ENCODE data around the gene IL1F10.

IL1F10 gene

DNA sequence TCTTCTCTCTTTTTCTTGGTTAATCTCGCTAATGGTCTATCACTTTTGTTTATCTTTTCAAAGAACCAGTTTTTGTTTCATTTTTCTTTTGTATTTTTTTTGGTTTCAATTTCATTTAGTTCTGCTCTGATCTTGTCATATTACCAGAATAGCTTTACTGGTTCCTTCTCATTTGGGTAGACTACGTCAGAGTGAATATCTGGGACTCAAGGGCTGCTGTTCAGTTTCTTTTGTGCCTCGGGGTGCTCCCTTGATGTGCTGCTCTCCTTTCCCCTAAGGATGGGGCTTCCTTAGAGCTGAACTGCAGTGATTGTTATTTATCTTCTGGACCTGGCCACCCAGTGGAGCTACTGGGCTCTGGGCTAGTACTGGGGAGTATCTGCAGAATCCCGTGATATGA is 30.3 kb downstream of the IL1F10 start:
- Mint-ChIP-seq H3K9me3 (peaks cover 24% of the 10 kb centered on the region), H3K4me1 (peaks cover 27% of the 10 kb centered on the region), H3K27ac (peak overlapping the region; percentile 82), H3K36me3 (peaks cover 8% of the 10 kb centered on the region), H3K27me3 (no peaks in the 10 kb centered on the region), H3K4me3 (peak overlapping the region; percentile 45)
- CTCF ChIA-PET = interaction anchor here (0.8 to 1.3 kb wide), 5 partner anchors 8 to 312 kb away, joined by 3 to 5 read pairs (median 3); partner anchors contain the start of gene IL1RN
- DNase-seq = peak; percentile 48

DNA sequence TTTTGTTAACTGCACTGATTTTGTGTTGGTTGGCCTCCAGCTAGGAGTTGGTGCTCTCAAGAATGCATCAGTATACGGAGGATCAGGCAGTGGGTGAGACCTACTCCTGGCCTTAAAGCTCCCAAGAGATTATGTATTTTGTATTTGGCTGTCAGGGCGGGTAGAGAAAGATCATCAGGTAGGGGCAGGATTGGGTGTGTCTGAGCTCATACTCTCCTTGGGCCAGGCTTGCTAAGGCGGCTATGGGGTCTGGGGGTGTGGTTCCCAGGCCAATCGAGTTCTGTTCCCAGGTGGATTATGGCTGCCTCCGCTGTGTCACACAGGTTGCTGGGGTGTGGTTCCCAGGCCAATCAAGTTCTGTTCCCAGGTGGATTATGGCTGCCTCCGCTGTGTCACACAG is 30.8 kb downstream of the IL1F10 start:
- peaks cover 8% of the 10 kb centered on the region for H3K36me3 Mint-ChIP-seq
- H3K4me3 Mint-ChIP-seq = peak overlapping the region; percentile 45
- CTCF ChIA-PET = interaction anchor here (0.6 to 1.3 kb wide), 5 partner anchors 8 to 35 kb away, joined by 3 to 5 read pairs (median 3); partner anchors contain the start of gene IL1RN
- H3K4me1 Mint-ChIP-seq = peaks cover 27% of the 10 kb centered on the region
- DNase-seq = no peak
- peaks cover 27% of the 10 kb centered on the region for H3K9me3 Mint-ChIP-seq
- no peaks in the 10 kb centered on the region for H3K27me3 Mint-ChIP-seq
- peak overlapping the region; percentile 82 for H3K27ac Mint-ChIP-seq

DNA sequence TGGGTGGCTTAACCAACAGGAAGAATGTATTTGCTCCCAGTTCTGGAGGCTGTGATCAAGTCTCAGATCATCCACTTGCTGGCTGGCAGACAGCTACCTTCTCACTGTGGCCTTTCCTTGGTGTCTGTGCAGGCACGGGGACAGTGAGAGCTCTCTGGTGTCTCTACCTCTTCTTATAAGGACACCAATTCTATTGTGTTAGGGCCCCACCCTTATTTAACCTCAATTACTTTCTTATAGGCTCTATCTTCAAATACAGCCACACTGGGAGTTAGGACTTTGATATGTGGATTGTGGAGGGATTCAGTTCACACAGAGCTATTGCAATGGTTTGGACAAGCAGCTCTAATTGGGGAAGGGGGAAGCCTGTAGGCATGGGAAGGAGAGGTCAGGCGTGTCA is 34.4 kb downstream of the IL1F10 start:
- no peak for DNase-seq
- Mint-ChIP-seq H3K4me3 (no peak overlapping the region), H3K27me3 (no peaks in the 10 kb centered on the region), H3K27ac (no peak overlapping the region), H3K4me1 (peaks cover 26% of the 10 kb centered on the region), H3K36me3 (peaks cover 8% of the 10 kb centered on the region), H3K9me3 (peaks cover 20% of the 10 kb centered on the region)
- CTCF ChIA-PET = no interaction called here

DNA sequence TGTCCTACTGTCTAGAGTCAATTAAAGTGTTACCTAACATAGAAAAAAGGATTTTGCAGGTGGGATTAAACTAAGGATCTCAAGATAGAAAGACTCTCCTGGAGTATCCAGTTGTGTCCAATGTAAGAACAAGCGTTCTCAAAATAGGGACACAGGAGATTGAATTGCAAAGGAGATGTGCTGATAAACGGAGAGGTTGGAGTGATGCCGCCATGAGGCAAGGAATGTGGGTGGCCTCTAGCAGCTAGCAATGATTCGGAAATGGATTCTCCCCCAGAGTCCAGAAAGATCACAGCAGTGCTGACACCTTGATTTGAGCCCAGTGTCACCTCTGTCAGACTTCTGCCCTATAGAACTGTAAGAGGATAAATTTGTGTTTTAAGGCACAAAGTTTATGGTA is 35.5 kb downstream of the IL1F10 start:
- CTCF ChIA-PET = no interaction called here
- Mint-ChIP-seq H3K27ac (no peak overlapping the region), H3K9me3 (peaks cover 11% of the 10 kb centered on the region), H3K4me3 (no peak overlapping the region), H3K27me3 (no peaks in the 10 kb centered on the region), H3K36me3 (peaks cover 1% of the 10 kb centered on the region), H3K4me1 (peaks cover 15% of the 10 kb centered on the region)
- no peak for DNase-seq

DNA sequence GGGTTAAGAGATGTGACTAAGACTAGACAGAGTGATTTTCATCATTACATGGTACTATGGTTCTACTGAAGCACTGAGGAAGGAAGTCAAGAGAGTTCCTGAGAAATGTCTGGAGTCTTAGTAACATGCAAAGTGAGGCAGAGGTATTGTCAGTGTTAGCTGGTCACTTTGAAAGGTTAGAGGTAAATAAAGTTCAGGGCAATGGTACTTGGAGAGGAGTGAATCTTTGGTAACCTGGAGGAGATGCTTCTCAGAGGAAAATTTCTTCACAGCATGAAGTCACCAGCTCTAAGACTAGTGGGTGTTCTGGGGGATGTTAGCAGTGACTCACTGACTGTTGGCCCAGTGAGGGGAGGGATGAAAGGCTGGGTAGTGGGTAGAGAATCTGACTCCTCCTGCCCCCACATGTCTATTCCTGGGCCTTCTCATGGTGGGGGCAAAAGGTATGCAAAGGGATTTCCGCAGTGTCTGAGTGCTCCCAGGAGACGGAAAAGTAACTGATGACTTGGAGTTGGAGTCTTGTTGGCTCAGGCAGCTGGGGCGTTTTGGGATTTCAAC is 36.4 kb downstream of the IL1F10 start:
- no peak overlapping the region for H3K27ac Mint-ChIP-seq
- H3K4me1 Mint-ChIP-seq = peaks cover 11% of the 10 kb centered on the region
- H3K4me3 Mint-ChIP-seq = no peak overlapping the region
- no peak for DNase-seq
- H3K9me3 Mint-ChIP-seq = peaks cover 11% of the 10 kb centered on the region
- H3K36me3 Mint-ChIP-seq = no peaks in the 10 kb centered on the region
- H3K27me3 Mint-ChIP-seq = no peaks in the 10 kb centered on the region
- CTCF ChIA-PET = no interaction called here

DNA sequence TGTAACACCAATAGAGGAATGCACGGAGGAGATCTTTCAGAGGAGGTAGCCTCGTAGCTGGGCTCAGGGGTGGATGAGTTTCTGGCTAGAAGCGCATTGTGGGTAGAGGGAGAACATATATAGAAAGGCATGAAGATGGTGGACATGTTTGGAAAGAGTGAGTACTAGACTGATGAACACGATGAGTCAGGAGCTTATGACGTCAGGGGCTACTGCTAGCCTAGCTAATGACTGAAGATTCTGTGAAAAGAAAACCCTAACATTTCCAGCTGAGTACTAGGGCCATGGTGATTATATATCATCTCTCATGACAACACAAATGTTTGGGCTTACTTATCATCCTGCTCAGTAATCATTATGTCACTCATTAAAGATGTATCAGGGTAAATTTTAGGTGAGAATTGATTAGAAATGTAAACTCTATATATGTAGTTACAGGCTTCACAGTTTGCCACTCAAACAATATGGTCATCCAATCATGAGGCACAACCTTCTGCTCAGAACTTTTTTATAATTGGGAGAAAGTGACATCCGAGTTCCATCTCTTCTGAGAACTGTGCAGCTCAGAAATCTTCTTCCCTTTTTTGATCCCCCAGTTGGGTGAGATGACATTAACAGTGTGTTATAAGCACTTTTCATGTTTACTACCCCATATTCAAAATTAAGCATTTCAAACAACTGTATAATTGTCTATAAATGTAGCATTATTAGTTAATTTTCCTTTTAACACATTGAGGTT is 37.4 kb downstream of the IL1F10 start:
- Mint-ChIP-seq H3K27ac (no peak overlapping the region), H3K4me1 (peaks cover 11% of the 10 kb centered on the region)

DNA sequence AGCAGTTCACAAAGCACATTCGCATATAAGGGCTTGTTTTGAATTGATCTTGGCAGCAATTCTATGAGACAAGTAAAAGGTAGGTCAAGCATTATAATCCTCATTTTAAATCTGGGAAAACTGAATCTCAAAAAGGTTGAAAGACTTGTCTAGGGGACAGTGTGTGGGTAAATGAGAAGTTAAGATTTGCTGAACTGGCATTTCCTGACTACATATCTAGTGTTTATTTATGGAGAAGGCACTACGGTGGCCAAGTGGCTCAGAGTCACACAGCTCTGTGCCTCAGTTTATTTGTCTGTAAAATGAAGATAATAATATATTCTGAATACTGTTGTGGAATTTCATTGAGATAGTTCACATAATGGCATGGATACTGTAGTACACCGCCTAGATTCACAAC is 43.4 kb downstream of the IL1F10 start:
- H3K36me3 Mint-ChIP-seq = no peaks in the 10 kb centered on the region
- peaks cover 3% of the 10 kb centered on the region for H3K27me3 Mint-ChIP-seq
- no peak for DNase-seq
- no peaks in the 10 kb centered on the region for H3K9me3 Mint-ChIP-seq
- H3K4me1 Mint-ChIP-seq = no peaks in the 10 kb centered on the region
- no peak overlapping the region for H3K4me3 Mint-ChIP-seq
- CTCF ChIA-PET = no interaction called here
- H3K27ac Mint-ChIP-seq = no peak overlapping the region

More for the DNA sequence above, 37.4 kb downstream of the IL1F10 start:
- Mint-ChIP-seq H3K36me3 (no peaks in the 10 kb centered on the region), H3K9me3 (peaks cover 11% of the 10 kb centered on the region), H3K27me3 (peaks cover 3% of the 10 kb centered on the region), H3K4me3 (no peak overlapping the region)
- DNase-seq = no peak
- CTCF ChIA-PET = no interaction called here

DNA sequence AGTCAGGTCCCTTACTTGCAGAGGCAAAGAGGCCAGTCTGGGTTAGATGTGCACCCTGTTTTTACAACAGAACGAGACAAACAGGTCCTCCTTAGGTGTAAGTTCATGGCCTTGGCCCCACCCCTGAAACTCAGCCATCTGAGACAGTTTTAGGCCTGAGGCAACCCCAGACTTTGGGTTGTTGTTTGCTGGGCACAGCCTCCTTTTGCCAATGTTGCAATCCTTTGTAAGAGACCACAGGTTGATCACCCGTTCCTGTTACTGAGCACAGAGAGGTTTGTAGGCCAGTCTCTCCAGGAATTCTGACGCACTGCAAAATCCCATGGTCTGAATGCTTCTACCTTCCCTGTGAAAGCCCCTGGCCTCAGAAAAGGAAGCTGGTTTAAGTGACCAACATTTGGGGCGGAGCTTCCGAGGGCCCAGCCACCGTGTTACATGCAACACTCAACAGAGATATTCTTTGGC is 44.1 kb downstream of the IL1F10 start:
- H3K27ac Mint-ChIP-seq = no peak overlapping the region
- H3K36me3 Mint-ChIP-seq = no peaks in the 10 kb centered on the region
- no peak for DNase-seq
- peaks cover 3% of the 10 kb centered on the region for H3K27me3 Mint-ChIP-seq
- H3K9me3 Mint-ChIP-seq = no peaks in the 10 kb centered on the region
- CTCF ChIA-PET = no interaction called here
- H3K4me1 Mint-ChIP-seq = peaks cover 5% of the 10 kb centered on the region
- H3K4me3 Mint-ChIP-seq = no peak overlapping the region

DNA sequence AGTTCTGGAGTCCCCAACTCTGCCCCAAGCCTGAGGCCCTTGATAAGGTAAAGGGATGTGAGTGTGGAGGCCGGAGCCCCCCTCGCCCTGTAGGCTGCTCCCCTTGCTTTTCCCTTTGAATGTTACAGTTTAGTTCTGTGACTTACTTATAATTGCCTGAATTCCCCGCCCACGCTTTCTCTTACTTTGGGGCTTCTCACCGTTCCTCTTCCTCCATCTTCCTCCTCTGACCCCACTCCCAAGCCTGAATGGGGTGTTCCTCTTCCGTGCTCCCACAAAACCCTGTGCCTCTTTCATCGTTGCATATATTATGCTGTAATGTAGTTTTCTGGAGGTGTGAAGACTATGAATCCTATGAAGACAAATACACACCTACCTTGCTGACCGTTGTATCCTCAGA is 44.7 kb downstream of the IL1F10 start:
- Mint-ChIP-seq H3K9me3 (no peaks in the 10 kb centered on the region), H3K4me3 (no peak overlapping the region), H3K36me3 (no peaks in the 10 kb centered on the region), H3K27ac (no peak overlapping the region), H3K4me1 (peaks cover 9% of the 10 kb centered on the region), H3K27me3 (peaks cover 6% of the 10 kb centered on the region)
- CTCF ChIA-PET = interaction anchor here (1.1 to 1.2 kb wide), 2 partner anchors 23 to 26 kb away, joined by 3 read pairs; no protein-coding TSS in a partner anchor
- no peak for DNase-seq

DNA sequence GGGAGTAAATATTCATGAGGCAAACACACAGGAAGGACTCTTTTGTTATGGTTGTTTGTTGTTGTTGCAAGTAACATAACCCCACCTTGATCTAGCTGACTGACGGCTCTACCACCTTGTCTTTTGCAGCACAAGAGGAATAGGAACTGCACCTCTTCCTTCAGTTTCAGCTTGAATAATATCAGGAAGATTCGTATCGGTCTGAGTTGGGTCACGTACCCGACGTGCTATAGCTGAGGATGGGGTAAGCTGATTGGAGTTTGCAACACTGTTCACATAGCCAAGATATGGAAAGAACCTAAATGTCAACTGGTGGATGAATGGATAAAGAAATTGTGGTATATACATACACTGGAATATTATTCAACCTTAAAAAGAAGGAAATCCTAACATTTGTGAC is 45.1 kb downstream of the IL1F10 start:
- H3K4me1 Mint-ChIP-seq = peaks cover 11% of the 10 kb centered on the region
- CTCF ChIA-PET = interaction anchor here (1.1 to 1.2 kb wide), 2 partner anchors 22 to 25 kb away, joined by 3 read pairs; no protein-coding TSS in a partner anchor
- H3K27ac Mint-ChIP-seq = no peak overlapping the region
- H3K36me3 Mint-ChIP-seq = no peaks in the 10 kb centered on the region
- DNase-seq = no peak
- H3K27me3 Mint-ChIP-seq = peaks cover 8% of the 10 kb centered on the region
- H3K9me3 Mint-ChIP-seq = no peaks in the 10 kb centered on the region
- H3K4me3 Mint-ChIP-seq = no peak overlapping the region

DNA sequence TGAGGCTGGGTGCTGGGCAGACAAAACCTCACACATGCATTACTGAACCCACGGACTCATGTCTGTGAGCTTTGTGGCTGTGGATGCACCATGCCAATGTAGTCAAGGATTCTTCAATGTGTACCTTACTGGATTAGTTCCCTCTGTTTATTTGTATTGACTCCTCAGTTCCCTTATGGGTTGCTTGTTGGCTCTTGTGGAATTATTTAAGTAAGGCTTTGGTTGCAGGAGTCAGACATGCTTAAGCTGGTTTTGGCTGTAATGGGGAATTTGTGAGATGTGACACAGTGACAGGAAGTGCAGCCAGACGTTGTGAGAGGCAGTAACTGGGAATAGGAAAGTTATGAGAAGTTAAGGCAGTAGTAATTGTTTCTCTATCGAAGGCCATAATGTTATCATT is 46.0 kb downstream of the IL1F10 start:
- Mint-ChIP-seq H3K27me3 (peaks cover 12% of the 10 kb centered on the region), H3K4me1 (peaks cover 15% of the 10 kb centered on the region), H3K36me3 (no peaks in the 10 kb centered on the region), H3K9me3 (no peaks in the 10 kb centered on the region), H3K4me3 (no peak overlapping the region), H3K27ac (no peak overlapping the region)
- DNase-seq = no peak
- CTCF ChIA-PET = interaction anchor here (0.8 to 1.2 kb wide), 2 partner anchors 24 to 29 kb away, joined by 3 to 4 read pairs; no protein-coding TSS in a partner anchor

DNA sequence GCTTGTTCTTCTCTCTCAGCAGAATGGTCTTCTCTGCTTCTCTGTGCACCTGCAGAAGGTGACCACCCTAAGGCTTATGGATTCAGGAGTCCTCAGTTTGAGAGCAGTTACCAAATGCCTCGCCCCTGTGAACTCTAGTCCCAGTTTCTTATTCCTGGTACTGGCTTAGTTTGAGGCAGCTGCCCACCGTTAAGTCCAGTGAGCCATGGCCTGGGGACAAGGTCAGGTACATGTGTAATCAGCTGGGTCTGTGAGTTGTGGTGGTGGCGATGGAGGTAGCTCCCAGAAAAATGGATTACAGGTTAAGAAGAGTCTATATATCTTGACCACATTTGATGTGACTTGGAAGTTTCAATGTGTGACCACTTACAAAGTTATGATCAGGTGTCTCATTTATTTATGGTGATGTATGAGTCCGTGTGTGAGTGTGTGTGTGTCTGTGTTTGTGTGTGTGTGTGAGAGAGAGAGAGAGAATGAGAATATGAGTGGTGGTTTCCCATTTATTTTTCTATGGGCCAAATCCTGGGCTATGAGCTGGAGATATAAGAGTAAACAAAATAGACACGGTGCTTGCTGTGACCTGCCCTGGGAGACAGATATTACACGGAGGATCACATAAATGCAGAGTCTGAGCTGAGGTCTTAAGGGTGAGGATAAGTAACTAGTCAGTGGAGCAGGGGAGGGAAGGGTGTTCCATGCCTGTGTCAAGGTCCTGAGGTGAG is 46.6 kb downstream of the IL1F10 start:
- Mint-ChIP-seq H3K4me1 (peaks cover 15% of the 10 kb centered on the region), H3K4me3 (no peak overlapping the region), H3K36me3 (no peaks in the 10 kb centered on the region), H3K27ac (no peak overlapping the region), H3K9me3 (no peaks in the 10 kb centered on the region), H3K27me3 (peaks cover 12% of the 10 kb centered on the region)
- CTCF ChIA-PET = interaction anchor here (0.8 to 1.6 kb wide), 3 partner anchors 24 to 34 kb away, joined by 3 to 5 read pairs (median 4); no protein-coding TSS in a partner anchor
- no peak for DNase-seq

DNA sequence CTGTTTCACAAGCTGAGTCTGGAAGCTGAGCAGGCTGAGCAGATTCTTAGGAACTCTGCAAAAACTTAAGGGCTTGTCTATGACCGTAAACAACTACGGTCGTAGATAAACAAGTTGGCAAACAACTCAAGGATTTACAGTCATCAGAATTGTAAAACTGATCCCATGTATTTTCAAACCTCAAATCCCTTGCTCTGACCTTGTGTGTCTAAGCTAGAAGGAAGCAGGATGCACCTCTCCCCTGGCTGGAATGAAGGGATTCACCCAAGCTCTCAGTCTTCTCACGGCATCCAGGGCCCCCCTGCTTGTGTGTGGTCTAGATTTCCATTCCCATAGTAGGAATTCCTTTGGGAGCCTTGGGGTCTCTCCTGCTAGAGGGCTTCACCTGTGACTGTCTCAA is 47.2 kb downstream of the IL1F10 start:
- Mint-ChIP-seq H3K4me3 (no peak overlapping the region), H3K9me3 (no peaks in the 10 kb centered on the region), H3K4me1 (peaks cover 15% of the 10 kb centered on the region), H3K27ac (no peak overlapping the region), H3K27me3 (peaks cover 14% of the 10 kb centered on the region), H3K36me3 (no peaks in the 10 kb centered on the region)
- CTCF ChIA-PET = interaction anchor here (1.0 to 1.6 kb wide), 2 partner anchors 23 to 35 kb away, joined by 3 to 5 read pairs; no protein-coding TSS in a partner anchor
- no peak for DNase-seq
